Epidermal melanocyte (primary cell): Measurements from ENCODE around the gene PROK2.

ENCODE experiments used
- DNase-seq: peaks from one replicate; pipeline ENCODE4 v3.0.0; 2011; ENCODE audit warnings: low spot score; ENCODE audit not compliant: insufficient read length

PROK2 gene

DNA sequence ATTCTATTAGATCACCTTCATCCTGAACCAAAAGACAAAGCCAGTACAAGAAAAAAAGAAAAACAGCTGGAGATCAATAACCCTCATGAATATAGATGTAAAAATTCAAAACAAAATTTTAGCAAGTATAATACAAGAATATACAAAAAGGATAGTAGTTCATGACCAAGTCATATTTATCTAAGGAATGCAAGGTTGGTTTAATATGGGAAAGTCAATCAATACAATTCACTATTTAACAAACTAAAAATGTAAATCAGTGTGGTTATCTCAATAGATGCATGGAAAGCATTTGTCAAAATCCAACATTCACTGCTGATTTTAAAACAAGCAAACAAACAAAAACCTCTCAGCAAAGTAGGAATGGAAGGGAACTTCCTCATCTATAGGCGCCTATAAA is 42.3 kb downstream of the PROK2 start:
- DNase-seq: no peak

- no peak for DNase-seq
Measured at GRCh38 chr3:71734881-71735280, 50.1 kb downstream of the PROK2 start.

GRCh38 chr3:71733319-71733718 is 51.6 kb downstream of the PROK2 start:
- no peak for DNase-seq

DNA sequence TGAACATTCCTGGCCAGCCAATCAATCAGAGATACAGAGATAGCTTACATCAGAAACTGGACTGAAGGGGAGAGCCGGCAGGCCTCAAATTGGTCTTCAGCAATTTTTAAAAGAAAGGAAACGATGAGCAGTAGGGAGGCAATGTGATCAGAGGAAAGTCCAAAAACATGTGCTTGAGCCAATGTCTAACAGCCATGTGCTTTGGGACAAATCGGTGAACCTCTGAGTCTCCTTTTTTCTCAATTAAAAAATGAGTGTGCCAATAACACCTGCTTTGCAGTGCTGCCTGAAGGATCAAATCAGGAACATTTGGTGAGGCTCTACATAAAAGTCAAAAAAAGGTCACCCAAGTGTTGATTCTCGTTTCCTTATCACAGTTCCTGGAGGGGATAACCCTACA is 52.3 kb downstream of the PROK2 start:
- no peak for DNase-seq

GRCh38 chr3:71728632-71729342 is 56.2 kb downstream of the PROK2 start:
- DNase-seq: no peak

DNA sequence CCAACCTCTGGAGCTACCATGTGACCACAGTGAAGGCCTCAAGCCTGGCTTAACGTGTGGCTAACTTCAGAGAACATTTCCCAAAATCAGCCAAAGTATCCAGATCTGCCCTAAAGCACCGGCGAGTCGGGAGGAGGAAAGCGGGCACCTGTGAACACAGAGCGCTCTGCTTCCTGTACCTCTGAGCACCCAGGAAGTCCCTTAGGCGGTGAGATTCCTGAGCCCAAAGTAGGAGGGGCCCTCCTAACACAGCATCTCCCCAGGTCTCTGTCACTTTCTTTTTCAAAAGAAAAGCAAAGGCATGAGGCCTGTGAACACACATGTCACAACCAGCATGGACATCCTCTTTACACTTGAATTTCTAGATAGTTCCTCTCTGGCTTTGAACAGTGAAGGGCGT is 58.8 kb downstream of the PROK2 start:
- DNase-seq: no peak

DNA sequence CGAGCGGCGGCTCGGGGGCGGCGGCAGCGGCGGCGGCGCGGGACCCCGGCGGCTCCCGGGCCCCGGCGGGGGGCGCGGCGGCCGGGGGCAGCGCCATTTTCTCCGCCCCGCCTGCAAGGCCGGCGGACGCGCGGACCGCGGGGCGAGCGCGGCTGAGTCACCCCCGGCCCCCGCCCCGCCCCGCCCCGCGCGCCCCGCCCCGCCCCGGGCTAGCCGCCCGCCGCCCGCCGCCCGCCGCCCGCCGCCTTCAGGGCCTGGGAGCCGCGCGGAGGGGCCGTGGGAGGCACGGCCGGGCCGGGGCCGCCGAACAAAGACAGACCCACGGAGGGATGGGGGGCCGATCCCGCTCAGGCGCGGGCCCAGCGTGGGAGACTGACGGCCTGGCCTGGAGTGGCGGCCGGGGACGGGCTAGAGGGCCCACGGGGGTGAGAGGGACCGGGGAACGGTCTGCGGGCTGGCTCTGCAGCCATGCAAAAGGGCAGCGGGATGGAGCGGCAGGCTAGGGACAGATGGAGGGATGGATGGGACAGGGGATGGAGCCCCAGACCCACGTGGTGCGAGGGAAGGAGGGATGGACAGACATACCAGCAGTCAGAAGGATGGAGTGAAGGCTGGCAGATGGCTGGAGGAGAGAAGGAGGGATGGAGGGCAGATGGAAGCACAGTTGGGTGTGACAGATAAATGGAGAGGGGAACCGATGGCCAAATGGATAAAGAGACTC is 59.5 kb downstream of the PROK2 start, which contains the start of gene EIF4E3:
Gene EIF4E3 (minus strand): TSS at position 132 of the 721 bp plus-strand sequence. CDS start 35 bp downstream, at position 97.
- DNase-seq: peak; percentile 63

GRCh38 chr3:71724584-71725270 is 60.2 kb downstream of the PROK2 start:
- no peak for DNase-seq

DNA sequence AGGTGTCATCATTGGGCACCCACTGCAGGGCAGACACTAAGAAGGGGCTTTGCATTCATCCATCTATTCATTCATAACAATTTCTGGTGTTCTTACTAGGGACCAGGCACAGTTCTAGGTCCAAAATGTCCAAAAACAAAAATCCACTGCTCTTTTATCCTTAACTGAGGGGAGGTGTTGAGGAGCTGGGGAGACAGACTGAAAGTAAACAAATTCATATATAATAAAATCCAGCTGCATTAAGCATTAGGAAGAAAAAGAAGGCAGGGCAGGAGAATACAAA is 60.8 kb downstream of the PROK2 start:
- DNase-seq: no peak

DNA sequence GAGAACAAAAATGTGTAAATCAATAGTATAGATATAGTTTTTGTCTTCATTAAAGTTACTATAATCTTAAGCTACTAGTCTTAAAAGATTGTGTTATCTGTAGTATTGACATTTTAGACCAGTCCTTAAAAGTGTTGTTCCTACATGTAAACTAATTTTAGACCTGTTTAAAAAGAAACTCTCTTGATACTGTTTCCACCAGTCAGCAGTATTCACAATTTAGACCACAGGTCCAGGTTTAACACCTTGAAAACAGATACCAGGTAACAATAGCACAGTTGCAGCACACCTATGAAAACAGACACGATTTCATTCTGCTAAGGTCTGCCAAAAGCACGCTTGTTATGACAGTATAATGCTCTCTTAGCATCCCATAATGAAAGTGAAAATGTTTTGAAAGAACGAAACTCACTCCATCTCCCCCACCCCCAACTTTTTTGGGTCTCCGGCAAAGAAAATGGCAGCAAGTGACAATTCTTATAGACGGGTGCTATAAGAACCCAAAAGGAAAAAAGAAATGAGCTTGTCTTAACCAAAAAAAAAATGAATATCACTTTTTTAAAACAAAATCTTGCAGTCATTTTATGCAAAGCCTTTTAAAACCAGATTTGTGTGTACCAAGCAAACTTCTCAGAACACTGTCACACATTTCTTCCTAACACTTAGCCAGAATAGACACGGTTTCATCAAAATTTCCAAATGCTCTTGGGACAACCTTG is 61.3 kb downstream of the PROK2 start:
- DNase-seq: no peak

DNA sequence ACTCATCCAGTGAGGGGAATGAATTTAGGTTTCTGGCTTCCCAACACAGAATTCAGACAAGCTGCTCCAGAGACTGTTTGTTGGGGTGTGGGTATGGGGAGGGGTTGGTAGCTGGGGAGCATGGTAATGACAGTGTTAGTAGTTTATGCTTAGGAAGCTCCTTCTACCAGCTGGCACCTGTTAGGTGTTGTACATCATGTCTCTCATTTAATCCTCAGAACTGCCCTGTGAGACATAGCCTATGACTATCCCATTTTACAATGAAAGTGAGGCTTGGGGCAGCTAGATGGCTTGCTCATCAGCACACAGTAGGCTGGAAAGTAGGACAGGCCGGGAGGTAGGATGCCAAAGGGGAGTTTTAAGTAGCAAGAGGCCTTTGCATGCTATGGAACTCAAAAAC is 62.3 kb downstream of the PROK2 start:
- no peak for DNase-seq
